Mucosa of descending colon (tissue), 3 donors: Measurements from ENCODE around the gene RER1. TPM values are rescaled to one million over a fixed set of nuclear protein-coding genes. Genes with fewer than 3 reads are reported as not detected.
"Not testable (repeated sequence)": the region's sequence is repeated elsewhere in the genome, so short reads cannot be mapped to it uniquely, and the experiment has no call there.

Experiments used
- ATAC-seq: fragments of 200-7000 bp; cut with Tn5 transposase; one replicate; pipeline ENCODE4 v1.9.1; 2020; ENCODE audit warnings: mild to moderate bottlenecking, moderate library complexity
- DNase-seq, 3 donors: peaks; one replicate each; pipeline ENCODE4 v3.0.0-alpha.2; 2020
- H3K36me3 ChIP-seq: fragments of 200-600 bp; one replicate; pipeline ENCODE4 v1.8.0; 2021; ENCODE audit warnings: low read depth, mild to moderate bottlenecking
- H3K4me1 ChIP-seq: fragments of 200-600 bp; one replicate; pipeline ENCODE4 v1.8.0; 2021; ENCODE audit warnings: low read depth, mild to moderate bottlenecking
- H3K4me3 ChIP-seq: fragments of 200-600 bp; one replicate; pipeline ENCODE4 v1.8.0; 2021; ENCODE audit warnings: mild to moderate bottlenecking
- H3K9me3 ChIP-seq: fragments of 200-600 bp; one replicate; pipeline ENCODE4 v1.8.0; 2021; ENCODE audit warnings: mild to moderate bottlenecking
- intact Hi-C, 2 donors: fragments of 100-400 bp; cut with DNase I in 1 of 2; cut with micrococcal nuclease in 1 of 2; formaldehyde crosslinking; loops; one replicate each; pipeline versions ENCODE4 v1.11.0 to v1.11.1; 2022; cut with DNase I, micrococcal nuclease
- total RNA-seq, 3 donors: library from RNA; stranded (reverse); fragmentation: NEBNext Ultra II Directional in 2 of 3; extraction: Animal tissue kit (Norgen Biotek cat#: 25700) in 2 of 3; gene quantifications; one replicate each; pipeline versions ENCODE4 v1.2.1 to v1.2.4, GENCODE V29; 2021 to 2023
- TF ChIP-seq, protein P1 (sequence below): fragments of 200-600 bp; IDR thresholded peaks from one replicate; pipeline ENCODE4 v1.8.0; 2022; ENCODE audit warnings: antibody characterized with exemption, mild to moderate bottlenecking
- donor health status: DM: no; HTN: no; CAD: no; lungs with moderate emphysema.
- donor health status: DM: no; HTN: no; CAD: no.
- donor health status: DM: no; HTN: yes; CAD: no.

Gene RER1
- total RNA-seq, 3 donors from 2014 or later, result 151 to 217 (median 193) TPM

DNA sequence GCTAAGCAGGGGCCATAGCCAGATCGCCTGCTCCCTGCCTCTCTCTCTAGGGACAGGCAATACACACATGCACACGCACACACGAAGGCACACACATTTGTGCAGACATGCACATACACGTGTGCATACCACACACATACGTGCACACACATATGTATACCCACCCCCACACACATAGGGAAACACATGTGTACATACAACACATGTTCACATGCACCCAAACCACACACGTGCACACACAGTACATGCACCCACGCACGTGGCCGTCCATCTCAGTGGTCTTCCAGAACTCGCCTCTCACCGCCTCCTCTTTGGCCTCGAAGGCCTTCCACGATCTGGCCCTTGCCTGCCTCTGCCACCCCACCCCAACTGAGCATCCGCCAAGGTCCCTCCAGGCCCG is 46.0 kb downstream of the RER1 start:
- intact Hi-C loops, result no loop called here
- Histone ChIP-seq H3K4me3 (no peak overlapping the region), H3K9me3 (no peaks in the 10 kb centered on the region), H3K4me1 (no peaks in the 10 kb centered on the region), H3K36me3 (no peaks in the 10 kb centered on the region)
- no peak for ATAC-seq
- TF ChIP-seq, protein P1, sequence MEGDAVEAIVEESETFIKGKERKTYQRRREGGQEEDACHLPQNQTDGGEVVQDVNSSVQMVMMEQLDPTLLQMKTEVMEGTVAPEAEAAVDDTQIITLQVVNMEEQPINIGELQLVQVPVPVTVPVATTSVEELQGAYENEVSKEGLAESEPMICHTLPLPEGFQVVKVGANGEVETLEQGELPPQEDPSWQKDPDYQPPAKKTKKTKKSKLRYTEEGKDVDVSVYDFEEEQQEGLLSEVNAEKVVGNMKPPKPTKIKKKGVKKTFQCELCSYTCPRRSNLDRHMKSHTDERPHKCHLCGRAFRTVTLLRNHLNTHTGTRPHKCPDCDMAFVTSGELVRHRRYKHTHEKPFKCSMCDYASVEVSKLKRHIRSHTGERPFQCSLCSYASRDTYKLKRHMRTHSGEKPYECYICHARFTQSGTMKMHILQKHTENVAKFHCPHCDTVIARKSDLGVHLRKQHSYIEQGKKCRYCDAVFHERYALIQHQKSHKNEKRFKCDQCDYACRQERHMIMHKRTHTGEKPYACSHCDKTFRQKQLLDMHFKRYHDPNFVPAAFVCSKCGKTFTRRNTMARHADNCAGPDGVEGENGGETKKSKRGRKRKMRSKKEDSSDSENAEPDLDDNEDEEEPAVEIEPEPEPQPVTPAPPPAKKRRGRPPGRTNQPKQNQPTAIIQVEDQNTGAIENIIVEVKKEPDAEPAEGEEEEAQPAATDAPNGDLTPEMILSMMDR, result no peak
- DNase-seq, result no peak

DNA sequence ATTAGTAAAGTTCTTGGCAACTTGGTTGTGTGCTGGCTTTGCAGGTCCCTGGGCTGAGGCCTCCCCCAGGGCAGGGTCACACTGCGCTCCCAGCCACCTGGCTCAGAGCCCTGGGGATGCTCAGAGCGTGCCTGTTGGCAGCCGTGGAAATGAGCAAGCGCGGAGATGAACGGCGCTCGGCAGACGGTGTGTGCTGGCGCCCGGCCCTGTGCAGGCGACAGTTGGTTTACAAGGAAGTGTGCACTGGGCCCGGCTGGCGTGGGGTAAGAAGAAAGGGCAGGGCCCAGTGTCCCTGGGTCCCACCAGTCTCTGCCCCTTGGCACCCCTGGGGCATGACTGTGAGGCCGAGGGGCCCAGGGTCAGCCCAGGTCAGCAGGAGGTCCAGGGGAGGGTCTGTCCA is 46.4 kb downstream of the RER1 start:
- TF ChIP-seq, protein P1, result no peak
- intact Hi-C loops, result no loop called here
- DNase-seq (peak; percentile 64 to 74 (median 69)), ATAC-seq (peak; percentile 89)
- Histone ChIP-seq H3K4me1 (no peaks in the 10 kb centered on the region), H3K36me3 (no peaks in the 10 kb centered on the region), H3K9me3 (no peaks in the 10 kb centered on the region), H3K4me3 (no peak overlapping the region)

DNA sequence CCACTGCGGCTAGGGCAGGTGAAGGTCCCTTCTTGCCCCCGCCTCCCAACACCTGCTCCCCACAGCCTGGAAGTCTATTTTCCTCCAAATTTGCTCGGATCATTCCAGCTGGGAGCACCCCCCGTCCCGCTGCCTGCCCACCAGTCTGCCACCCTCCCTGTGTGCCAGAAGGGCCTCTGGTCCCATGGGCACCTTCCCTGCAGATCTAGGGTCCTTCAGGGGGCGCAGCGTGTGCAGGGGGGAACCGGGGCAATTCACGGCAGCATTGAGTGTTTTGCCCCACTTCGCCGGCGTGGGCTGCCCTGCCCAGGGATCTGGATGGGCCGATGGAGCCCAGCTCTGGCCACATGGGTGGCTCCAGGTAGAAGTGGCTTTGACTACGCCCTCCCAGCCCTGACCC is 47.0 kb downstream of the RER1 start:
- no peak for ATAC-seq

DNA sequence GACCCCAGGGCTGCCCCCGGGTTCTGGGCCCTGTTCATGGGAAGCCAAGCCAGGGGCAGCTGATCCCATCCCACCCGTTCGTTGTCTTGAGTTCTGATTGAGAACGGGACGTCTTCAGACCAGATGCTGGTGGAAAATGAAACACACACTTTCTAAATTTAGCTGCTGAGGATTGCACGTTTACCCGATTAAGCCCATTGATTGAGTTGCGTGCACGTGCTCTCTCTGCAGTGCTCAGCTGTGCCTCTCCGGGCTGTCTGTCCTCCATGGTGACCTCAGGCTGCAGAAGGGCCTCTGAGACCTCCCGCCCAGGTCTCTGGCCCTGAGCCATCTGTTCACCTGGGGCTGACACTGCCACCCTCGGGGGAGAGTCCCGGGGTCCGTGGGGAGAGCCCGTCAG is 47.7 kb downstream of the RER1 start:
- Histone ChIP-seq H3K4me1 (no peaks in the 10 kb centered on the region), H3K9me3 (no peaks in the 10 kb centered on the region), H3K4me3 (no peak overlapping the region), H3K36me3 (no peaks in the 10 kb centered on the region)
- TF ChIP-seq, protein P1, result no peak
- intact Hi-C loops, result no loop called here
- DNase-seq (no peak), ATAC-seq (no peak)

More for the DNA sequence above, 47.0 kb downstream of the RER1 start:
- Histone ChIP-seq H3K36me3 (no peaks in the 10 kb centered on the region), H3K9me3 (no peaks in the 10 kb centered on the region), H3K4me3 (no peak overlapping the region), H3K4me1 (no peaks in the 10 kb centered on the region)
- no peak for DNase-seq
- TF ChIP-seq, protein P1, result no peak
- intact Hi-C loops, result no loop called here

DNA sequence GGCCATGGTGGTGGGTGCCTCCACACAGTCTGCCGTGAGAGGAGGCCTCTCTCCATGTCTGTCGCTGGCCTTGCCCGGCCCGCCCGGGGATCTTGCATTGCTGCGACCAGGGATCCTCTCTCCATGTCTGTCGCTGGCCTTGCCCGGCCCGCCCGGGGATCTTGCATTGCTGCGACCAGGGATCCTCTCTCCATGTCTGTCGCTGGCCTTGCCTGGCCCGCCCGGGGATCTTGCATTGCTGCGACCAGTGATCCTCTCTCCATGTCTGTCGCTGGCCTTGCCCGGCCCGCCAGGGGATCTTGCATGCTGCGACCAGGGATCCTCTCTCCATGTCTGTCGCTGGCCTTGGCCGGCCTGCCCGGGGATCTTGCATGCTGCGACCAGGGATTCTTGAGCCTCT is 48.7 kb downstream of the RER1 start:
- ATAC-seq, intact Hi-C loops: not testable (repeated sequence)

DNA sequence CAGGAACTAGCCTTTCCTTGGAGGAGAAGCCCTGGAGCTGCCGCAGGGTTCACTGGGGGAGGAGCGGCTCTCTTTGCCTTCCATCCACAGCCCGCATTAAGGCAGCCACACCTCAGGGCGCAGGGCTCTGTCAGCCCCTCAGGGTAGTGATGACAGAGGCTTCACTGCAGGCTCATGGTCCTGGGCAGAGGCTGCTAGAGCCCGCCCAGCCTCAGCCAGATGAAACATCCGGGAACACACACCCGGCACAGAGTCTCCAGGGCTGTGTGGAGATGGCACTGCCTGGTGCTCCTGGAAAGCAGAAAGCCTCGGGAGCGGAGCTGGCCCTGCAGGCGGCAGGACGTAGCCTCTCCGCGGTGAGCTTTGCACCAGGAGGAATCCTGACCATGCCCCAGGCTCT is 50.1 kb downstream of the RER1 start:
- no peaks in the 10 kb centered on the region for H3K4me1 ChIP-seq
- DNase-seq (no peak), ATAC-seq (no peak)
- no peaks in the 10 kb centered on the region for H3K36me3 ChIP-seq
- intact Hi-C loops, result no loop called here
- TF ChIP-seq, protein P1, result no peak
- no peak overlapping the region for H3K4me3 ChIP-seq
- no peaks in the 10 kb centered on the region for H3K9me3 ChIP-seq

More for the DNA sequence above, 48.7 kb downstream of the RER1 start:
- H3K4me3 ChIP-seq, H3K36me3 ChIP-seq, H3K9me3 ChIP-seq, H3K4me1 ChIP-seq: not testable (repeated sequence)
- peak in 1 of 3 donors; percentile 75 for DNase-seq
